NCI-H146 treated with DMSO at 0.1 percent for 48 hours (cell line): ENCODE measurements around the gene EZR.
A peak's percentile ranks its signal among the peaks of the same experiment; 100 is the strongest.

Source experiments
- DNase-seq: peaks from one replicate; lab custom pipeline; 2025; ENCODE audit not compliant: unreplicated experiment; lab: John Stamatoyannopoulos, UW

Gene EZR

DNA sequence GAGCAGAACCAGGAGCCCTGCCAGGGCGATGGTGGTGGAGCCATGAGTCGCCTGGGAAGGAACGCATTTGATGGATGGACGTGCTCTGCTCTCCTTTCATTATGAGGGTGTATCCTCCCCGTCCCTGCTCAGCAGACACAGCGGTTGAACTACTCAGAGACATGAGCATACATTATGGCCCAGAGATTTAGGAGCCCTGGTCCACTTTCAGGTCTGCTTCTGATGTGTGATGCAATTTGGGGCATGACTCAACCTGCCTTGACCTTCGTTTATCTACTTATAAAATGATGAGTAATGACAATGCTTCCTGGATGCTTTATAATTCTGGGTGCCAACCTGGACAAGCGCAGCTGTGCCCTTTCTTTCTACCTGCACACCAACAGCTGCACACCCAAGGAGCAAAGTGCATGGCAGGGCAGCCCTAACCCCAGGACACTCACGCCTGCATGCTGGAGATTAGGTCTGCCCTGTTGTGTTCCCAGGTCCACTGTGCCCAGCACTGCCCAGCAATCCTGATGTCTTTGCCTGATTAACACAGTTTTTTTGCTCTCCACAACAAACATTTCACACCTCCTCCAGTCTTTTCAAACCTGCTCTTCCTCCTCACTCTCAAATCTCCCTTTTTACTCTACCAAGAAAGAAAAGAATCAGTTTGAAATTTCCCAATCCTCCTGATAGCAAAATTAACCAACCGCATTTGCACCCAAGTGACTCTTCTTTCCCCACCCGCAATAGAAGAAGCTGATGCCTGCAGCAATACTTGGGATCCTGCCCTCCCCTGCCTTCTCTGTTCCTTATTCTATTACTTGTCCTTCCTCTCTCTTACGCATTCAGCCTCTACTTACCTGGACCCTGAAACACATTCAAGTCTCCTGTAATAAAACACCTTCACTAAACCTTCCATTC is 81.2 kb downstream of the EZR start:
- no peak for DNase-seq

DNA sequence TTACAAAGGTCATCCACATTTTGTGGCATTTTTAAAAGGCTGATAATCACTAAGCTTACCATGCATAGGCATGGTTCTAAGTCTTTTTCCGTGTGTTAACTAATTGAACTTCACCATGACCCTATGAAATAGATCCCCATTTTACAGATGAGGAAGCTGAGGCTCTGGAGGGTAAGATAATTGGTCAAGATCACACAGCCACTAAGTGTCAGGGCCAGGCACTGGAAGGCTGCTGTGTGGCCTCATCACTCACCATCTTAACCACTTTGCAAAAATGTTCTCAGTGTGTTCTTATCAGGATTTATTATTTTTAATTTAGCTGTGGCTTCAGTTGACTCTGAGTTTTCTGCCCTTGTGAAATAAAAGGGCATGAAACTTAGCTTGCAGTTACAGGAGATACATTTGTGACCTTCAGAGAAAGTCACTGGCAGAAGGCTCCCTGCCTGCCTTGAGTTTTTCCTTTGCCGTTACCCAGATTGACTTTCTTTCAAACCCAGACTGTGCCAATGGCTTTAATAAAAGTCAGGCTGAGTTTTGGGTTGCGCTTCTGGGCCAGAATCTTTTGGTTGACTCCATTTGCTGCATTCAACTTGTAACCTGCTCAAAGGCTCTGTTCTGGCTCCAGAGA is 82.0 kb downstream of the EZR start:
- DNase-seq: no peak

DNA sequence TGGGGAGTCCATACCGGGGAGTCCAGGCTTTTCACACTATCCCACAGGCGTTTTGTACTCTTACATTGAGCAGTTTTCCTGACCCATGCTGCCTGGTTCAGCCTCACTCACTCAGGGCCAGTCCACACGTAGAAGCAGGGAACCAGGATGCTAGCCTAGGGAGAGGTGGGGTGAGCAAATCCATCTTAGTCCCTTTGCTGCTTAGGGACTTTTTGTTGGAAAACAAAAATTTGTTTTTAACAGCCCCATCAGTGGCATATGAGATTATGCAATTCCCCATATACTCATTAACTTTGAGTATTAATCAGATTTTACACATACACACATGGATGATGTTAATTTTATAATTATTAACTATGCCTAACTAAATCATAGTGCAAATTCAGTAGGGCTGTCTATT is 84.2 kb downstream of the EZR start:
- DNase-seq: no peak

DNA sequence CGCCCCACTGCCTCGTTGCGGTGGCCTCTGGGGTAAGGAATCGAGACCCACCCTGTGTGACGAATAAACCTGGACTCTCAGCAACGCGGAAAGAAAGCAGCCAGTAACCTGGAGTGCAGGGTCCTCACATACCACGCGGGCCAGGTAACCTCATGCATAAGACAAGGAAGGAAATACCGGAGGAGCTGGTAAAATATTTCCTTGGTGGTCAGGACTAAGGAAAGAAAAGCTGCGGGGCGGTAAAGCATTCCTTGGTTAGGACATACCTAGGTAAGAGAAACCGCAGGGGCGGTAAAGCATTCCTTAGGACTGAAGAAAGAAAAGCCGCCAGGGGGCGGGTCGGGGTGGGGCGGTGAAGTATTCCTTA is 88.6 kb downstream of the EZR start:
- DNase-seq: no peak

DNA sequence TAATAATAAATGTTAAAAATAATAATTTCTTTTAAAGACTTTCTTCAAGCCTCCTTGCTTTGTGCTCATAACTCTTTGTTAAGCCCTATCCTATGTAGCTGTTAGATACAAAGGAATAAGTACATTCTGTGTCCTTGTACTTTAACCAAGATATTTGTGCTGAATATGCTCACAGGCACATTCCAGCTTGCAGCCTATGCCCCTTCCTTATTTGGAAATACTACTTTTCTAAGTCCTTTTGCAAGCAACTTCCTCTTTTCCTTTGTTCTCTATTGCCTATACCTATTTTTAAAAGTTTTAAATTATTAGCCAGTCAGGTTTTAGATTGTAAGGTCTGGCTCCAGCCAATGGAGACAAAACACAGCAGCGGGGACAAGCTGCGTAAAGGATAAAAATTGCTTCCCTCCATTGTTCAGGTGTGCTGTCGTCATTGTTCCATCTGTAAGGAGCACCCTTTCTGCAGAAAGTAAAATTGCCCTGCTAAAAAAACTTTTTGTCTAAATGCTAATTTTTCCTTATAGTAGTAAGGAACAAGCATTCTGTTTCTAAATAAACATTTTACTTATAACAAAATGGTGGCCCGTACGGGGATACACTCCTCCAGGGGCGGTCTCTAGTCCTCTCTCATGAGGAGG is 89.1 kb downstream of the EZR start:
- DNase-seq: no peak

DNA sequence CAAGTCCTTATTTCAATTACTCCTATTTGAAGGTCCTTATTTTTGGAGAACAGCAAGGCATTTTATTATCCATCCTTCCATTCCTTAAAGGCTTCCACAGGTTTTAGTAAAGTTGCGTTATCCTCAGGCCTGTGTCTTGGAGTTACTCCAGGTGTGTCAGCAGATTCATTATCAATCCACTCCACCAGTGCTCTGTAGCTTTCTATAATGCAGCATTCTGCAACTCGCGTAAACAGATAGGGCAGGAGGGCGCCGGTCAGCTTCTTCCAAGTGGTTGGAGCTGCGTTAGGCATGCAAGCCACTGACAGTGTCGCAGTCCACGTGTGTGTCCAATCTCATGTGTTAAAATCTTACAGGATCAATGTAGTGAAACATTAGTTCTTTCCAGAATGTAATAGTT is 93.5 kb downstream of the EZR start:
- DNase-seq: no peak

DNA sequence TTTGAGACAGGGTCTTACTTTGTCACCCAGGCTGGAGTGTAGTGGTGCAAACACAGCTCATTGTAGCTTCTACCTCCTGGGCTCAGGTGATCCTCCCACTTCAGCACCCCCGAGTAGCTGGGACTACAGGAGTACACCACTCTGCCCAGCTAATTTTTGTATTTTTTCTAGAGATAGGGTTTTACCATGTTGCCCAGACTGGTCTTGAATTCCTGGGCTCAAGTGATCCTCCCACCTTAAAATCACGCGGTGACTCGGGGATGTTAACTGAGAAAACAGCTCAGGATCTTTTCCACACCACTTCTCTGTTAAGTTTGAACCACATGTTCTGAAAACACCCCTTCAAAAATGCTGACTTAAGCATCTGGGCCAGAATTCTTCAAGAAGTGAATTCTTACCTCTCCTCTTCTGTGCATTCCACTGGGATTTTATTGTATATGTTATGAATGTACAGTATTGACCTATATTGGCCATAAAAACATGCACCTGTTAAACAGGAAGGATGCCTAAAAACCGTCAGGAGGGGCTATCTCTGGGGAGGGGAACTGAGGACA is 96.9 kb downstream of the EZR start:
- DNase-seq: no peak

DNA sequence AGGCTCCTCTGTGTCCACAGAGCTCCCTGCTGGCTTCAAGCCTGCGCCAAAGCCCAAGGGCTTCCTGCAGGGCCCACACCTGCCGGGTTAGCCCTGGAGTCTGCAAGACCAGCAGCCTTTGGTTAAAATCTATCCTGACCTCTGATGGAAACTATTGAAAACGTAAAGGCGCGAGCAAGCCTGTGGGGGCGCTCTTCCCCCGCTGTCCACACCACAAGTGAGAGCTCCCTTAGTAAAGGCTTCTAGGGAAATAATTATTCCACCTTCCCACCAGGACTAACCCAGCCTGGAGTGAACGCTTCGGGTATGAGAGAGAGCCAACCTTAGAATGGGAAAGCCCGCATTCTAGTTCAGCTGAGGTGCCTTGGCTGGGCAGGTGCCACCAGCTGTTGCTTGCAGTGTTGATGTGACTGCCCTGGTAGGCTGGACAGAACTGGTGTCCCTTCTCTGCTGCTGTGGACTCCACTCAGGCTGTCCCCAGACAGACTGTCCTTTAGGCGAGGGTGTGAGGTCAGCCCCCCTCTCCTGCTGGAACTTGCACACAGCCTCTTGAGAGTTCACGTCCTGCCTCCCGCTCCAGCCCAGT is 100.6 kb downstream of the EZR start:
- DNase-seq: peak; percentile 94

DNA sequence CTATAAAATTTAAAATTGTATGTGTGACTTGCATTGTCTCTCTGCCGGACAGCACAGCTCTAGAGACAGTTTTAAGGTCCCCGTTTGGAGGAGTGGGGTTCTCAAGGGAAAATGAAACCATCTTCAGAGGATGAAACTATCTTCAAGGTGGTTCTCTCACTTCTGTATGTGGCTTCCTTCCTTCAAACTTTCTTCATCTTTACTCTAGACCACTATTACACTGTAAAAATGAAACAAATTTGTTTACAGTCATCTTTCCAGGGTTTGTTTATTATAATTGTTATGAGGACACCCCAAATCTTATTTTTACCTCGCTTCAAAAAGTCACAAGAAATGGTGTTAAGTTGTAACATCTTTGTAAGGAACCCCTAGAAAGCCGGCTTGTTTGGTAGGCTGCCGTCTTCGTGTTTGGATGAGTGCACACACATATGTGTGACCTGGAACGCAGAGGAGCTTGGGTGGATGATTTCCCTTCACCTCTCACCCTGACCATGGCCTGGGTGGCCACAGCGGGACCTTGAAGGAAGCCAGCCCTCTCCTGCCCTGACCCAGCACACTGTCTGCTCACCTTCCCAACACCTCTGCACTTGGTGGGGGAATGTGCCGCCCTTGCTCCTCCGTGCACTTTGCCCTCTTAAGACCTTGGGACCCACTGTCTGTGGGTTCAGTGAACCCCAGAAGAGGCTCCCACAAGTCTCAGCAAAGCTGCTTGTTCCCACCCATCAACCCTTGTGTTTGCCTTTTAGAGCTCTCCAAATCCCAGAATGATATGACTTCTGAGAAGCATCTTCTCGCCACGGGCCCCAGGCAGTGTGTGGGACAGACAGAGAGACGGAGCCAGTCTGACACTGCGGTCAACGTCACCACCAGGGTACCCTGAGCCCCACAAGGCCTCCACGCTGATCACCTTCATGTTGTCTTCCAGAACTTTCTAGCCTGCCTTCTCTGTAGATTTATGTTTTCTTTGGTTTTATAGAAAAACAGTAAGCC is 101.5 kb downstream of the EZR start:
- DNase-seq: no peak
